OCI-LY3 (cell line): ENCODE measurements around the gene WEE1.
A peak's percentile ranks its signal among the peaks of the same experiment; 100 is the strongest.

Experiments used
- H2AFZ ChIP-seq: fragments of 200-600, 300-600 bp; shearing (Covaris generic); 2 replicates; pipeline ENCODE4 v1.6.0; 2014; ENCODE audit warnings: antibody characterized with exemption, low read depth, low read length
- H3K27ac ChIP-seq: fragments of 200-600, 300-600 bp; sonication (generic); 2 replicates; pipeline ENCODE4 v1.5.1; 2014; ENCODE audit warnings: mild to moderate bottlenecking, low read length, moderate library complexity, mixed read lengths
- H3K27me3 ChIP-seq: fragments of 200-600, 300-600 bp; sonication (generic); 2 replicates; pipeline ENCODE4 v1.6.1; 2014; ENCODE audit warnings: low read depth, low read length, mixed read lengths
- H3K36me3 ChIP-seq: fragments of 200-600, 300-600 bp; sonication (generic); replicated peaks from 2 replicates; pipeline ENCODE3; 2014; ENCODE audit warnings: low read depth, low read length, mixed read lengths
- H3K4me1 ChIP-seq: fragments of 300-600, 200-600 bp; sonication (generic); 2 replicates; pipeline ENCODE4 v1.6.1; 2014; ENCODE audit warnings: low read length, mixed read lengths
- H3K4me2 ChIP-seq: fragments of 200-600, 300-600 bp; sonication (generic); 2 replicates; pipeline ENCODE4 v1.6.1; 2014; ENCODE audit warnings: low read length, mixed read lengths
- H3K4me3 ChIP-seq: fragments of 300-600, 200-600 bp; sonication (generic); 2 replicates; pipeline ENCODE4 v1.5.1; 2014; ENCODE audit warnings: antibody characterized with exemption, mild to moderate bottlenecking, low read length, moderate library complexity
- H3K79me2 ChIP-seq: fragments of 300-600, 200-600 bp; shearing (Covaris generic); 2 replicates; pipeline ENCODE4 v1.6.1; 2014; ENCODE audit warnings: mild to moderate bottlenecking, low read length, mixed read lengths
- H3K9ac ChIP-seq: fragments of 300-600, 200-600 bp; shearing (Covaris generic); 2 replicates; pipeline ENCODE4 v1.6.0; 2014; ENCODE audit warnings: mild to moderate bottlenecking, low read length, moderate library complexity
- H3K9me3 ChIP-seq: fragments of 200-600, 300-600 bp; shearing (Covaris generic); 2 replicates; pipeline ENCODE4 v1.6.1; 2014; ENCODE audit warnings: low read length, mixed read lengths; ENCODE audit not compliant: insufficient read depth
- H4K20me1 ChIP-seq: fragments of 200-600, 300-600 bp; sonication (generic); 2 replicates; pipeline ENCODE4 v1.6.1; 2016; ENCODE audit warnings: low read length, mixed read lengths; ENCODE audit not compliant: insufficient read depth
- CTCF ChIP-seq: fragments of 200-600, 300-600 bp; sonication (generic); IDR thresholded peaks from 2 replicates; pipeline ENCODE4 v1.5.1; 2014; ENCODE audit warnings: antibody characterized with exemption, low read length, low read depth
- EZH2phosphoT487 ChIP-seq: fragments of 200-600 bp; shearing (Covaris generic); IDR thresholded peaks from 2 replicates; pipeline ENCODE4 v1.6.1; 2018; ENCODE audit warnings: antibody characterized with exemption, mixed run types, low read depth

Gene WEE1

DNA sequence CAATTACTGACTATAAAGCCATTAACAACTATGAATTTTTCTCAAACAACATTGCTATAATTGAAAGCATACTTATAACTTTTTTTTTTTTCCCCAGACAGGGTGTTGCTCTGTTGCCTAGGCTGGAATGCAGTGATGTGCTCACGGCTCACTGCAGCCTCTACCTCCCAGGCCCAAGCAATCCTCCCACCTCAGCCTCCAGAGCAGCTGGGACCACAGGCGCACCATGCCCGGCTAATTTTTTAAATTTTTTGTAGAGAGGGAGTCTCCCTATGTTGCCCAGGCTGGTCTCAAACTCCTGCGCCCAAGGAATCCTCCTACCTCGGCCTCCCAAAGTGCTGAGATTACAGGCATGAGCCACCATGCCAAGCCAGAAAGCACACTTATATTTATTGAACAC is 6.1 kb upstream of the WEE1 start:
- no peak overlapping the region for H3K4me3 ChIP-seq
- no peaks in the 10 kb centered on the region for H3K9me3 ChIP-seq
- TF ChIP-seq CTCF = no peak
- TF ChIP-seq EZH2phosphoT487 = no peak
- H3K4me2 ChIP-seq = no peak overlapping the region
- no peaks in the 10 kb centered on the region for H3K27me3 ChIP-seq
- peaks cover 62% of the 10 kb centered on the region for H3K4me1 ChIP-seq
- no peak overlapping the region for H2AFZ ChIP-seq
- H3K79me2 ChIP-seq = no peaks in the 10 kb centered on the region
- H3K27ac ChIP-seq = no peak overlapping the region
- no peak overlapping the region for H3K9ac ChIP-seq
- H4K20me1 ChIP-seq = no peaks in the 10 kb centered on the region
- no peaks in the 10 kb centered on the region for H3K36me3 ChIP-seq

DNA sequence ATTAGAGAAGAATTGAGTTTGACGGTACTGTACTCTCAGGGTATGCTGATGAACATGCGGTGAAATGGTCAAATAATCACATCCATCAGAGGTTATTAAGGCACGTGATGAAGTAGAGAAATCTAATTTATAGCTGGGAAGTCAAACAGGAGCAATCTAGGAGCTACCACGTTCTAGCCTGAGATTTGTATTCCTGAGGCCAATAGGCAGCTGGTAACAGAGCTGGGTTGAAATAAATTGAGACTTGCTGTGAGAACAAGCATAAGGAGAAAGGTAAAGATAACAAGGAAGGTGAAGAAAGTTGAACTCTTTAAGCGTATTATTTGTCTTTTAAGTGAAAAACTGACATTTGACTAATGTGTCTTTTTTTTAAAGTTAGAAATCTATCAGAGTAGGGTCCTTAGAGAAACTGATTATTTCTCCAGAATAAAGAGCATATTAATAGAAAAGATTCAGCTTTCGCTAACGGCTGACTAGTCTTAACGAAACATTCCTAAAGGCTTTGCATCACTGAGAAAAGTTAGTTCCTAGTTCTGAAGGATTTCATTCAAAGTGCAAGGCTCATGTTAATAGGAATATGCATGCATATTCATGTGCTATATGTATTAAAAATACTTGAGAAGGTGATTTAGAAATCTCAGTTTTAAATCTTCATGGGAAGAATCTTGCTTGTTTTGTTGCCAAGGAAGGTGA is 5.2 kb upstream of the WEE1 start:
- Histone ChIP-seq H3K9ac (no peak overlapping the region), H2AFZ (no peak overlapping the region), H3K27ac (no peak overlapping the region), H3K4me2 (peak overlapping the region; percentile 63), H3K9me3 (no peaks in the 10 kb centered on the region), H3K79me2 (0 out of 2 replicates have a peak, but pooled peaks cover 6% of the 10 kb centered on the region), H3K4me3 (no peak overlapping the region), H3K27me3 (no peaks in the 10 kb centered on the region), H4K20me1 (no peaks in the 10 kb centered on the region), H3K4me1 (peaks cover 62% of the 10 kb centered on the region), H3K36me3 (no peaks in the 10 kb centered on the region)
- TF ChIP-seq EZH2phosphoT487 (no peak), CTCF (no peak)

- H4K20me1 ChIP-seq = no peaks in the 10 kb centered on the region
- H2AFZ ChIP-seq = peak overlapping the region; percentile 36; the same call in 1 of the 2 replicates
- H3K9me3 ChIP-seq = no peaks in the 10 kb centered on the region
- H3K4me3 ChIP-seq = 0 out of 2 replicates have a peak overlapping the region, but pooled peaks have one; percentile 7
- peaks cover 62% of the 10 kb centered on the region for H3K4me1 ChIP-seq
- no peaks in the 10 kb centered on the region for H3K27me3 ChIP-seq
- peaks cover 12% of the 10 kb centered on the region for H3K79me2 ChIP-seq
- no peaks in the 10 kb centered on the region for H3K36me3 ChIP-seq
- peak overlapping the region; percentile 63 for H3K4me2 ChIP-seq
- no peak overlapping the region for H3K27ac ChIP-seq
- no peak for TF ChIP-seq EZH2phosphoT487
- H3K9ac ChIP-seq = peak overlapping the region; percentile 34
Observed at GRCh38 chr11:9568854-9569587, 4.4 kb upstream of the WEE1 start.

DNA sequence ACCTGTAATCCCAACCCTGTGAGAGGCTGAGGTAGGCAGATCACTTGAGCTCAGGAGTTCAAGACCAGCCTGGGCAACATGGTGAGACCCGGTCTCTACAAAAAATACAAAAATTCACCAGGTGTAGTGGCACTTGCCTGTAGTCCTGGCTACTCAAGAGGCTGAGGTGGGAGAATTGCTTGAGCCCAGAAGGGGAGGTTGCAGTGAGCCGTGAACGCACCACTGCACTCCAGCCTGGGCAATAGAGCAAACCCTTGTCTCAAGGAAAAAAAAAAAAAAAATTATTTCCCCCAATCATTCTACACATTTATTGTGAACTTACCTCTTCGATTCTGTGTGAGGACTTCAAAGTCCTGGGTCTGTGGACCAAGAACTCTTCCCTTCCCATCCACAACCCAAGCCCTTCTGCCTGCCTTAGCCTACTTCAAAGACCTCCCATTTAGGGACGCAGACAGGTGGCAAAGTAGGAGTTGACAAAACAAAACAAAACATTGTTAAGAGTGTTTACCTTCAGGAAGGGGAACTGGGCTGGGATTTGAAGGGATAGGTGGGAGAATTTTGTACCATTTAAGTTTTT is 3.8 kb upstream of the WEE1 start:
- H3K9ac ChIP-seq = no peak overlapping the region
- H3K27me3 ChIP-seq = no peaks in the 10 kb centered on the region
- H3K79me2 ChIP-seq = peaks cover 18% of the 10 kb centered on the region
- H3K9me3 ChIP-seq = no peaks in the 10 kb centered on the region
- no peak overlapping the region for H2AFZ ChIP-seq
- H3K4me2 ChIP-seq = peak overlapping the region; percentile 63
- H3K4me1 ChIP-seq = peaks cover 62% of the 10 kb centered on the region
- H3K36me3 ChIP-seq = peaks cover 3% of the 10 kb centered on the region
- H3K27ac ChIP-seq = no peak overlapping the region
- TF ChIP-seq CTCF (no peak), EZH2phosphoT487 (no peak)
- no peak overlapping the region for H3K4me3 ChIP-seq
- no peaks in the 10 kb centered on the region for H4K20me1 ChIP-seq
